Measurements from ENCODE around the gene IL36RN.

IL36RN gene

DNA sequence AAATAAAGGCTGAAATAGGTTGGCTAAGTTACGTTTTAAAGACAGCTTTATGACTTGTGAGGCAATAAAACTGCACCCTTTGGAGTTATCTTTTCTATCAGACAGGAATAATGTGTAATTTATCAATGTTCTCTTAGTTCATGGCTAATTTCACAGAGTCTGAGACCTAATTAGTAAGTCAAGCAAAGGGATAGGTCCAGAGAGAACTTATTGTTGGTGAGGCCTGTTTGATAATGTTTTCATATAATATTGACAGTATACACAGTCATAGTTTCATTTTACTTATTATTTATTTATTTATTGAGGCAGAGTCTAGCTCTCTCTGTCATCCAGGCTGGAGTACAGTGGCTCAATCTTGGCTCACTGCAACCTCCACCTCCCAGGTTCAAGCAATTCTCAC, 1.9 kb upstream of the IL36RN start:
- no peak overlapping the region for H3K4me3 Mint-ChIP-seq
- no peak overlapping the region for H3K27ac Mint-ChIP-seq
- peaks cover 13% of the 10 kb centered on the region for H3K27me3 Mint-ChIP-seq
- peaks cover 20% of the 10 kb centered on the region for H3K9me3 Mint-ChIP-seq
- intact Hi-C loops (cut with micrococcal nuclease): no loop called here
- H3K36me3 Mint-ChIP-seq (ENCODE audit: low read depth): no peaks in the 10 kb centered on the region
- H3K4me1 Mint-ChIP-seq (ENCODE audit: low read depth): no peaks in the 10 kb centered on the region

DNA sequence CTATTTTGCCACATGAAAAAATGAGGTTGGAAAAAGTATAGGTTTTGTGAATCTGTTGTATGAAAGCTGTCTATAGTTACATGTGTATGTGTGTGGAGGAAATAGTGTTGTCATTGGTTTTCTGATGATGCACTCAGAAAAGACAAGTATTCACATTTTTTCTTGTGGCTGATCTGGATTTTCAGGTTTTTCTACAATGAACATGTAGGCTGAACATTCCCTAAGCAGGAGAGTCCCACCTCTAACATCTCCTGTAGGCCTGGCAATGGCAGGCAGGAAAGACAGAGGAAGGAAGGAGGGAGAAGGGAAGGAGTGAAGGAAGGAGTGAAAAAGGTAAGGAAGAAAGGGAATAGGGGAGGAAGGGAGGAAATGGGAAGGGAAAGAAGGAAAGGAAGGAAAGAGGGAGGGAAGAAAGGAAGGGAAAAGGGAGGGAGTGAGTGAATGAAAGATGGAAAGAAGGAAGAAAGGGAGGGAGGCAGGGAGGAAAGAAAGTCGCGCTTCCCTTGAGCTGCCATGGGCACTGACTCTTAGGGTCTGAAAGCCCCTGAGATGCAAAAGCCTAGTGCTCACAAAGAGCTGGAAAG, 495 bp upstream of the IL36RN start:
- H3K27ac Mint-ChIP-seq: no peak overlapping the region
- H3K4me3 Mint-ChIP-seq: no peak overlapping the region
- no peaks in the 10 kb centered on the region for H3K4me1 Mint-ChIP-seq (ENCODE audit: low read depth)
- no peaks in the 10 kb centered on the region for H3K36me3 Mint-ChIP-seq (ENCODE audit: low read depth)
- peaks cover 10% of the 10 kb centered on the region for H3K27me3 Mint-ChIP-seq
- peaks cover 20% of the 10 kb centered on the region for H3K9me3 Mint-ChIP-seq
- intact Hi-C loops (cut with micrococcal nuclease): no loop called here

DNA sequence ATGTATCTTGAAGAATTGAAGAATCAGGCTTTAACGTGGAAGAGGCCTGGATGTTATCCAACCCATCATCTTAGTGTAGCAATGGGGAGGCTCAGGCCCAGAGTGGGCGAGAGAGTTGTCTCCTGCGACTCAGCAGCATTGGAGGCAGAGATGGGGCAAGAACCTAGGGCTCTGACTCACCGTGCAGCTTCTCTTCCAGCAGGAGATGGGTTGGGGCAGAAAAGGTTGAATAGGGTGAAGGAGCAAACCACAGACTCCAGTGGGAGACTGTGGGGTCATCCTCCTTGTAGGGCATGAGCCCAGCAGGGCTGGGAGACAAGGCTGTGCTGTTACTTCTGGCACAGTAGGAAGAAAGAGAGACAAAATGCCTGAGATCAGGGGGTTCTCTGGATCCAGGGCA, 1.4 kb downstream of the IL36RN start:
- Mint-ChIP-seq H3K4me1 (ENCODE audit: low read depth) (no peaks in the 10 kb centered on the region), H3K27me3 (peaks cover 13% of the 10 kb centered on the region), H3K36me3 (ENCODE audit: low read depth) (no peaks in the 10 kb centered on the region), H3K27ac (no peak overlapping the region), H3K9me3 (peaks cover 2% of the 10 kb centered on the region), H3K4me3 (no peak overlapping the region)
- intact Hi-C loops (cut with micrococcal nuclease): no loop called here

DNA sequence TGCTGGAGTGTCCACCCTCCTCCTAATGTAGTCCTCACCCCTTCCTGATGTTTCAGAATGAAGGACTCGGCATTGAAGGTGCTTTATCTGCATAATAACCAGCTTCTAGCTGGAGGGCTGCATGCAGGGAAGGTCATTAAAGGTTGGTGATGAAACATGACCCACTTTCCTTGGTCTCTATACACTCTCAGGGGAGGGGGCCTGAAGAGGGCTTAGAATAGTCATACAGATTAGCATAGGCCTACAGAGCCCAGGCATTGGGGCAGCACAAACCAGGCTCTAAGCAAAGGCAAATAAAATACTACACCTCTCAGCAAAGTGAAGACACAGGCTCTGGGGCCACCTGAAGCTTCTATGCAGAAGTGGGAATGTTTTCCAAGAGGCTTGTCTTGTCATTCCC, 1.8 kb downstream of the IL36RN start:
- Mint-ChIP-seq H3K4me3 (no peak overlapping the region), H3K36me3 (ENCODE audit: low read depth) (no peaks in the 10 kb centered on the region), H3K27ac (no peak overlapping the region), H3K4me1 (ENCODE audit: low read depth) (no peaks in the 10 kb centered on the region), H3K27me3 (peaks cover 13% of the 10 kb centered on the region), H3K9me3 (no peaks in the 10 kb centered on the region)
- intact Hi-C loops (cut with micrococcal nuclease): no loop called here

DNA sequence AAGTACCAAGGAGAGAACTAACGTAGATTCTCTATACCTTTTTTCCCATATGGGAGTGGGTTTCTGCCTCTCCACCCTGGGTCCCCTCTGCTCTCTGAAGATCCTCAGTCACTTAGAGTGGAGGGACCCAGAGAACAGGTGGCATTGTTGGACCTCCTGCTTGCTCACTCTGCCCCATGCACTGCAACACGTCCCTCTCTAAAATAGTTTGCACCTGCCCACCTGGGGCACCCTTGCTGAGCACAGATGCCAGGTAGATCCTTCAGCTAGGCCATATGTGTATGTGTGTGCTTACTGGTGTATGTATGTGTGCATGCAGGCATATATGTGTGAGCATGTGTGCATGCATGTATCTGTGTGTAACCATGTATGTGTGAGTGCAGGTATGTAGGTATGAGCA, 2.2 kb downstream of the IL36RN start:
- Mint-ChIP-seq H3K9me3 (no peaks in the 10 kb centered on the region), H3K27ac (no peak overlapping the region), H3K36me3 (ENCODE audit: low read depth) (no peaks in the 10 kb centered on the region), H3K27me3 (peaks cover 13% of the 10 kb centered on the region), H3K4me3 (no peak overlapping the region), H3K4me1 (ENCODE audit: low read depth) (no peaks in the 10 kb centered on the region)
- intact Hi-C loops (cut with micrococcal nuclease): no loop called here

DNA sequence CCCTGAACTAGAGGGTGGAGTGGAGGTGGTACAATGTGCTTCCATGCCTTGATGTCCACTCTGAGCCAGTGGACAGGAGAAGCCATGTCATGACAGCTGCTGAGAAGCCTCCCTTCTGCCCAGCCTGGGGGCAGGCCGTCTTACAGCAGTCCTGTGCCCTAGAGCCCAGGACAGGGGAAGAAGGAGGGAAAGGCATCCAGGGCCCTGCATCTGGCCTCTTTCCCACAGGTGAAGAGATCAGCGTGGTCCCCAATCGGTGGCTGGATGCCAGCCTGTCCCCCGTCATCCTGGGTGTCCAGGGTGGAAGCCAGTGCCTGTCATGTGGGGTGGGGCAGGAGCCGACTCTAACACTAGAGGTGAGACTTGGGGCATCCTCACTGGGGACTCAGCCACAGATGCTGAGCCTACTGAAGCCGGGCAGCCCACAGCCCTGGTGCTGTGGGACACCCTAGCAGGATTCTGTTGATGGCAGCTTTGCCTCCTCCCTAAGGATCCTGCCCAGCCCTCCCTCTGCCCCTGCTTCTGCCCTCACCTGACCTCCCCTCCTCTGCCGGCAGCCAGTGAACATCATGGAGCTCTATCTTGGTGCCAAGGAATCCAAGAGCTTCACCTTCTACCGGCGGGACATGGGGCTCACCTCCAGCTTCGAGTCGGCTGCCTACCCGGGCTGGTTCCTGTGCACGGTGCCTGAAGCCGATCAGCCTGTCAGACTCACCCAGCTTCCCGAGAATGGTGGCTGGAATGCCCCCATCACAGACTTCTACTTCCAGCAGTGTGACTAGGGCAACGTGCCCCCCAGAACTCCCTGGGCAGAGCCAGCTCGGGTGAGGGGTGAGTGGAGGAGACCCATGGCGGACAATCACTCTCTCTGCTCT, 3.1 kb downstream of the IL36RN start:
- Mint-ChIP-seq H3K4me1 (ENCODE audit: low read depth) (no peaks in the 10 kb centered on the region), H3K36me3 (ENCODE audit: low read depth) (no peaks in the 10 kb centered on the region), H3K9me3 (no peaks in the 10 kb centered on the region), H3K4me3 (no peak overlapping the region), H3K27ac (no peak overlapping the region), H3K27me3 (peaks cover 15% of the 10 kb centered on the region)
- intact Hi-C loops (cut with micrococcal nuclease): no loop called here

DNA sequence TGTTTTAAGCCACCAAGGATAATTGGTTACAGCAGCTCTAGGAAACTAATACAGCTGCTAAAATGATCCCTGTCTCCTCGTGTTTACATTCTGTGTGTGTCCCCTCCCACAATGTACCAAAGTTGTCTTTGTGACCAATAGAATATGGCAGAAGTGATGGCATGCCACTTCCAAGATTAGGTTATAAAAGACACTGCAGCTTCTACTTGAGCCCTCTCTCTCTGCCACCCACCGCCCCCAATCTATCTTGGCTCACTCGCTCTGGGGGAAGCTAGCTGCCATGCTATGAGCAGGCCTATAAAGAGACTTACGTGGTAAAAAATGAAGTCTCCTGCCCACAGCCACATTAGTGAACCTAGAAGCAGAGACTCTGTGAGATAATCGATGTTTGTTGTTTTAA, 5.3 kb downstream of the IL36RN start:
- H3K36me3 Mint-ChIP-seq (ENCODE audit: low read depth): no peaks in the 10 kb centered on the region
- intact Hi-C loops (cut with micrococcal nuclease): no loop called here
- H3K27ac Mint-ChIP-seq: no peak overlapping the region
- no peaks in the 10 kb centered on the region for H3K4me1 Mint-ChIP-seq (ENCODE audit: low read depth)
- H3K9me3 Mint-ChIP-seq: no peaks in the 10 kb centered on the region
- peaks cover 17% of the 10 kb centered on the region for H3K27me3 Mint-ChIP-seq
- no peak overlapping the region for H3K4me3 Mint-ChIP-seq

- Mint-ChIP-seq H3K27ac (no peak overlapping the region), H3K4me1 (ENCODE audit: low read depth) (no peaks in the 10 kb centered on the region), H3K9me3 (no peaks in the 10 kb centered on the region), H3K4me3 (no peak overlapping the region), H3K36me3 (ENCODE audit: low read depth) (no peaks in the 10 kb centered on the region), H3K27me3 (peaks cover 17% of the 10 kb centered on the region)
- intact Hi-C loops (cut with micrococcal nuclease): no loop called here
Measured at GRCh38 chr2:113064898-113065297, 5.9 kb downstream of the IL36RN start.

DNA sequence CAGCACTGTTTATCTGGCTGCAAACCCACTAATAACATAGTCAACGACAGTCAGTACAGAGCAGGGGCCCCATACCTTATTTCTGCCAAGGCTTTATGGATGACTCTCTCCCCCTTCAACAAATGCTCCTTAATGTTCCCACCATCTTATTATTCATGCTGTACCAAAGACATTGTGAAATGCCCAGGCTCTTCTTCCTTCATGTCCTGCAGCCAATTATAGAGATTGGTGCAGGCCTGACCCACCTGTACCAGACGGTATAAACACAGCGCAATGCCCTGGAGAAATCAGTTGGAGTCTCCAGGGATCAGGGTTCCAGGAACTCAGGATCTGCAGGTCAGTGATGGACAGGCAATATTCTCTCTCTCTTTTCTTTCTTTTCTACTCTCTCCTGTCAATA, 8.7 kb downstream of the IL36RN start, which contains the start of gene IL1F10:
IL1F10 (plus strand) TSS at position 290 of the 400 bp plus-strand sequence. CDS start 4,769 bp downstream, outside the sequence.
- H3K4me1 Mint-ChIP-seq (ENCODE audit: low read depth): no peaks in the 10 kb centered on the region
- no peaks in the 10 kb centered on the region for H3K36me3 Mint-ChIP-seq (ENCODE audit: low read depth)
- H3K4me3 Mint-ChIP-seq: no peak within 1 kb of the TSS
- H3K9me3 Mint-ChIP-seq: no peaks in the 10 kb centered on the region
- intact Hi-C loops (cut with micrococcal nuclease): no loop called here
- H3K27ac Mint-ChIP-seq: no peak within 1 kb of the TSS
- H3K27me3 Mint-ChIP-seq: peaks cover 11% of the 10 kb centered on the region

GRCh38 chr2:113068249-113068648, 9.3 kb downstream of the IL36RN start:
- Mint-ChIP-seq H3K4me1 (ENCODE audit: low read depth) (no peaks in the 10 kb centered on the region), H3K36me3 (ENCODE audit: low read depth) (no peaks in the 10 kb centered on the region), H3K4me3 (no peak overlapping the region), H3K27me3 (peaks cover 11% of the 10 kb centered on the region), H3K9me3 (no peaks in the 10 kb centered on the region), H3K27ac (no peak overlapping the region)
- intact Hi-C loops (cut with micrococcal nuclease): no loop called here

DNA sequence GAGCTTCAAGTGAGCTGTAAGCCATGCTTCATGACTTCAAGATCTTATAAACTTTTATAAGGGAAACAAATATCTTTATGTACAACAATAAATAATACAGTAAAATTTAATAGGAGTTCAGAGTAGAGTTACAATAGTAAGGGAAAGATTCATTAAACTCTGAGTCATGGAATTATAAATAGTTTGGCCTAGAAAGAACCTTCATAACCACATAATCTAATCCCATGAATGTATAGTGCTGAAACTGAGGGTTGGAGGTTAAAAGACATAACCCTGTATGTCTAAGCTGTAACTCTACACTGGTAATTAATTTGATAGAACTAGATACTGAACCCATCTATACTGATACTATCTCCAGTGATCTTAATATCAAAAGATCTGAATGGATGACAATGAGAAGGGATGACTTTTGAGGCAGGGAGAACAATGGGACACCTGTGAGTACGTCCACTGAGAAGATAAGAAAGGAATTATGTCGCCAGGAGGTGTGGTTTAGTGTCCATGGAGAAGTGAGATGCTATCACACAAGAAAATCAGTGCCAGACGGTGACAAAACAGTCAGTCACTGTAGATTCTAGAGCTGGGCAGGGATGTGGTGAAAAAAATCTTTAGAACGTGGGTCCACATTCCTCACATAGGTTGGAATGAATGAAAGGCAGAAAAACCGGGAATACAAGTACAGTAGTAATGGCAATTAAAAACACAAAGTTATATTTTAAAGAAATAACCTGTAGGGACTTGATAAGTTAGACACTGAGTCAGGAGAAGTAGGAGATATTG, 9.9 kb downstream of the IL36RN start:
- intact Hi-C loops (cut with micrococcal nuclease): no loop called here
- Mint-ChIP-seq H3K4me3 (no peak overlapping the region), H3K4me1 (ENCODE audit: low read depth) (no peaks in the 10 kb centered on the region), H3K27me3 (peaks cover 8% of the 10 kb centered on the region), H3K27ac (no peak overlapping the region), H3K9me3 (no peaks in the 10 kb centered on the region), H3K36me3 (ENCODE audit: low read depth) (no peaks in the 10 kb centered on the region)

DNA sequence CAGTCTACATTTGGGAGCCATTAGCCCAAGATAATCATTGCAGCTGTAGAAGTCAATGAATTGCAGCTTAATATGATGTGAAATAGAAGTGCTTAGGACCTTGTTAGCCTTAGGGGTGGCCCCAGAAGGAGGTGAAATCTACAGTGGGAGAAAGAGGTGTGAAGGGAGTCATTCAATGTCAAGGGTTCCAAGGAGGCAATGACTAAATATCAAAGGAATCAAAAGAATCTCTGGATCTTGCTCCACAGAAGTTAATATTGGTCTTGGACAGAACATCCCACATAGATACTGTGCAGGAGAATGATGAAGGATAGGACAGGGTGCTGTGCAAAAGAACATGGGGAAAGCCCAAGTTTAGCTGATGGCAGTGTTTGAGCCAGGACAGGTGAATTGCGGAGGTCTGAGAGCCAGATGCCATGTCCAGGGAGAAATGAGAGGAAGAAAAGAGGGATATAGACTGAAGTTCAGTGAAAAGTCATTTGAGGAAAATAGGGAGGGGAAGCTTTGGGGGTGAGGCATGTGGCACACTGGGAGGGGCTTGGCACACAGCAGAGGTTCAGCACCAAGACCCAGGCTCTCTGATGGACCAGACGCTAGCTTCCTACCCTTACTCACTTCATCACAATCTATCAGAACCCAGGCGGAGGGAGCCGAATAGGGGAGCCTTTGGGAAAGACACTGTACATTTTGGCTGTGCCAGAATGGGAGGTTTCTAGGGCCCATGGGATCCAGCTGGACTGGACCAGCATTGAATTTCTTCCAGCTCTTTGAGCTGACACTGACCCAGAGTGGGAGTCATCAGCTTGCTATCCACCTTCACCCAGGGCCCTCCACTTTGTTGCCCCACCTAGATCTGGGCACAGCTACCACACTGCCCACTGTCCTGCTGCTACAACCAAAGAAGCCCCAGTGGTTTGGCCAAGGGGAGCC, 10.9 kb downstream of the IL36RN start:
- H3K27me3 Mint-ChIP-seq: peaks cover 12% of the 10 kb centered on the region
- H3K9me3 Mint-ChIP-seq: no peaks in the 10 kb centered on the region
- intact Hi-C loops (cut with micrococcal nuclease): no loop called here
- no peak overlapping the region for H3K27ac Mint-ChIP-seq
- no peaks in the 10 kb centered on the region for H3K36me3 Mint-ChIP-seq (ENCODE audit: low read depth)
- H3K4me3 Mint-ChIP-seq: no peak overlapping the region
- H3K4me1 Mint-ChIP-seq (ENCODE audit: low read depth): no peaks in the 10 kb centered on the region

DNA sequence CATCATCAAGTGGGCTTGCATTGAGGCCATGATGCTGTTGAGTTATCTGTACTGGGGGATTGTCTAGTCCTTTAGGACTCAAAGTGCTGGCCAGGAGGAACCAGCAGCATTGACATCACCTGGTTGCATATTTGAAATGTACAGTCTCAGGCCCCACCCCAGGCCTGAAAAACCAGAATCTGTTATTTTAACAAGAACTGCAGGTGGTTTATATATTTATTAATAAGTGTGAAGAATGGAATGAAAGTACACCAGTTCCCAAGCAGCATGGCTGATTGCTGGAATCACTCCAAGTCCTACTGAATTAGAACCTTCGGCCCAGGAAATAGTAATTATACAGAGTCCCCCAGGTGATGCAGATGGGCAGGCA, 11.6 kb downstream of the IL36RN start:
- H3K4me1 Mint-ChIP-seq (ENCODE audit: low read depth): no peaks in the 10 kb centered on the region
- peaks cover 14% of the 10 kb centered on the region for H3K27me3 Mint-ChIP-seq
- H3K4me3 Mint-ChIP-seq: no peak overlapping the region
- H3K36me3 Mint-ChIP-seq (ENCODE audit: low read depth): no peaks in the 10 kb centered on the region
- H3K9me3 Mint-ChIP-seq: no peaks in the 10 kb centered on the region
- intact Hi-C loops (cut with micrococcal nuclease): no loop called here
- no peak overlapping the region for H3K27ac Mint-ChIP-seq

All from dendritic cell treated with granulocyte-macrophage colony-stimulating factor and Interleukin-4, amounts not matched to agents 40 ng/mL and 50 ng/mL, for 4 days (primary cell).